ENCODE data around the gene PDSS2.

Gene PDSS2

DNA sequence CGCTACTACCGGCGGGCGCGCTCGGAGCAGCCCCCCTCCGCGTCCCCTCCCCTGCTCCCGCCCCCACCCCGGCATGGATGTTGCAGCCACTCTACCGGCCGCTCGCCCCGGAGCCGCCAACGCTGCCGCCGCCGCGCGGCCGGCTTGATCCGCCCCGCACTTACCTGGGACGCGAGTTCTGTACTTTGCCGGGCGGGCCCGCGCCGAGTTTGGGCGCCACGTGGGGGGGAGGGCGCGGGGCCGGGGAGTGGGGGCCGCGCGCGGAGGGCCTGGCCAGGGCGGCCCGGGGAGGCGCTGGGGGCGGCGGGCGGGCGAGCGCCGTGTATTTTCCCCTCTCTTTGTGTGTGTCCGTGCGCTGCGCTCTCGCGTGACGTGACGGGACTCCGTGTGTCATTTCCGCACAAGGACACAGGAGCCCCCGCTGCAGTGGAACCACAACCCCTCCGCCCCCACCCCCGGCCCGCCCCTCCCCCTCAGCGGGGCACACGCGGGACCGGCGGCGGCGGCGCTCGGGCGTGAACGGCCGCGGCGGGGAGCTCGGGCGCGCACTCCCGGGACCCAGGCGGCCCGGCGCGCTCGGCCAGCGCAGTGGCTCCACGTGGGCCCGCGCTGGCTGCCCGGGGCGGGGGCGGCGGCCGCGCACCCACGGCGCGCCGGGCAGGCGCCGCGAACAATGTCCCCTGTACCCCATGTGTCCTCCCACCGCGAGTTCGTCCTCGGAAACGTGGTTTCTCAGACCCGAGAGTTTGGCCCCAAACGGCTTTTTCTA, 344.3 kb downstream of the PDSS2 start, which contains the start of gene BEND3:
TSS of gene BEND3 (minus strand) at position 590 of the 769 bp plus-strand sequence. CDS start 16,230 bp downstream, outside the sequence.
- peak; percentile 30 for DNase-seq

DNA sequence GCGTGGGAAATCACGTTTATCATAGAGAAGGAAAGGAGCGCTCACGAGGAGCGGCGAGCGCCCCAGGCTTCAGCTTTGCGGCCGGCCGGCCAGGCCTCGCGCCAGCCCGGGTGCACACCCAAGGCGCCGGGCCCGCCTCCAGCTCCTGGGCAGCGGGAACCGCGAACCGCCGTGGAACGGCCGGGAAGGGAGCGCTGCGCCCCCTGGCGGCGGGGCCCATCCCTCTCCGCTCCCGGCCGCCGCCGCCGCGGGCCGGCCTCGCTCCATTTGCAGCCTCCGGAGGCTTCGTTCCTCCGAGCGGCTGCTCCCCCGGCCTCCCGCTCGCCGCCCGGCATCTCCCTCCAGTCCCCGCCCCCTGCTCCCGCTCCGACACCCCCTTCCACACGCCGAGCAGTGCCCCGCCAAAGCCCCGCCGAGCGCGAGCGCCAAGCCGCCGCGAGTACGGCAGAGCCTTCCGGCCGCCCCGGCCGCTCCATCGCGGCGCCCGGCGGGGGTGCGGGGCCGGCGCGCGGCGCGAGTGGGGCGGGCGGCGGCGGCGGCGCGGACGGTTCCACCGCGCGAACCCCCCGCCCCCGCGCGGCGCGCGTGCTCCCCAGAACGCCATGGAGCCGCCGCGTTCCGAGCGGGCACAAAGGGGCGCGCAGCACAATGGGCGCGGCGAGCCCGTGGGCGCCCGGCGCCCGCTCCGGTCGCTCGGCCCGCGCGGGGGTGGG, 345.0 kb downstream of the PDSS2 start:
- peak; percentile 87 for DNase-seq

DNA sequence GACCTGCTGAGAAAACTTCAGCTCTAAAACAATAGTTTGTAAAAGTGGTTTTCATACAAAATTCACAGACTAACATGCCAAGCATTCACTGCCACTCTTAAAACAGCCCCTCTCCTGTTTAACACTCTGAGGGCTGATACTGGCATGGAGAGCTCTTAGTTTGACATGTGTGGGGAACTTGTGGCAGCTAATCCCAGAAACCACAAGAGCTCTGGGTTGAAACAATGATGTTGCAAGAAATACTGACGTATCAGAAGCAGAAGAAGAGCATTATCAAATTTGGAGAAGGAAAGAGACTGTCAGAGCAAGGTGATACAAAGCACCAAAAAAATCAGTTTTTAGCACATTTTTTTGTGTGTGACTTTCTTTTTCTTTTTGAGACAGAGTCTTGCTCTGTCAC, 349.2 kb downstream of the PDSS2 start:
- DNase-seq, result no peak

DNA sequence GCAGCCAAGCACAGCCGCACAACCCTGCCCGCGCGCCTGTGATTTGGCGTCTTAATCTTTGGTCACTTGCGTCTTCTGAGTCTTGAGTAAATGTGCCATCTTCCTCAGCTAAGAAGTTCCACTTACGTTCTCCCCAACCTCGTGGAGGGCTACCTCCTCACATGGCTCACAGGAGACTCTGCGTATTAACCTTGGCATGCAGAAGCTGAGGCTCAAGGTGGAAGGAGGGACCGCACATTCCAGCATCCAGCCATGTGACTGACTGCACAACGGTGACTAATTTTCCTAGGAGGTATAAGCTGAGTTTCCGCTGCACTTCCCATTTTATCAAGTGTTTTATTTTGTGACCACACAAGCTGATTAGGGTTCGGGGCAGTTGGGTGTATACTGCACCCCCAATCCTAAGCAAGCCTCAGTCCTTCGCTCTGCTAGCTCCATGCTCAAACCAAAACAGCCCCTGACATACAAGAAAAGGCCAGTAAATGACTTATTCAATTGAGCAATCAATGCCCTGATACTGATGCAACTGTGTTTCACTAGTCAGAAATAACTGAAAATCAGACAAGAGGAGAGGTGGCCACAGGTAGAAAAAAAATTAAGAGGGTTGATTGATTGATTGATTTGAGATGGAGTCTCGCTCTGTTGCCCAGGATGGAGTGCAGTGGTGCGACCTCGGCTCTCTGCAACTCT, 351.0 kb downstream of the PDSS2 start:
- DNase-seq, result no peak

DNA sequence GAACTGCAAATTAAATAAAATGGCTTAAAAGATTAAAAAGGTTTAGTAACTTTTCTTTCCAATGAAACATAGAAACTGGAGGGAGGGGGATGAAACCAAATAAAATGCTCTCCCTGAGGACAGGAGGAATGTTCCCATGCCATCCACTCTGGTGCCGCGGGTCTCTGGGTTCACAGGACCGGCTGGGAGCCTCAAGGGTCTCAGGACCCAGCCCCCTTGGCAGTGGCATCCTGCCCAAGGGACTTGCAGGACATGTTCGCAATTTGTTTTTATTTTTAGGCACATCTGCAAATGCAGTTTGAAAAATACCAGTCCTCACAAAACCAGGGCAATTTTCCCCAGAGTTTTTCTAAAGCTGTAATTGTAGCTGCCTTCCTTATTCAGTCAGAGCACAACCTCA, 351.6 kb downstream of the PDSS2 start:
- no peak for DNase-seq

DNA sequence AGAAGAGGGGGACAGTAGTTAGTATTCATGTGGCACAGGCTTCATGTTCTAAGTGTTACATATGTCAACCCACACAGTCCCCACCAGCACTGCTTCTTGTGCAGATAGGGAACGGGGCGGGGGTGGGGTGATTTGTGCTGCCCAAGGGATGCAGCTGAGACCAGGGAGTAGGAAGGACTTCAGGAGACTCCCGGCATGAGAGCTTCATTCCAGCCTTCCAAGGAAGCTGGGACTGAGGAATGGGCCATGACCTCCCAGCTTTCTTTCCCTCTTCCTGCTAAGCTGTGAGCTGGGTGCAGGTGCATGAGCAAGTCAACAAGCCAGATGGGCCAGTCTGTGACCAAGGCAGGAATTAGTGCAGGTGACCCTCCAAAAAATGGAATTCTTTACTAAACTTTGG, 353.2 kb downstream of the PDSS2 start:
- DNase-seq, result no peak

DNA sequence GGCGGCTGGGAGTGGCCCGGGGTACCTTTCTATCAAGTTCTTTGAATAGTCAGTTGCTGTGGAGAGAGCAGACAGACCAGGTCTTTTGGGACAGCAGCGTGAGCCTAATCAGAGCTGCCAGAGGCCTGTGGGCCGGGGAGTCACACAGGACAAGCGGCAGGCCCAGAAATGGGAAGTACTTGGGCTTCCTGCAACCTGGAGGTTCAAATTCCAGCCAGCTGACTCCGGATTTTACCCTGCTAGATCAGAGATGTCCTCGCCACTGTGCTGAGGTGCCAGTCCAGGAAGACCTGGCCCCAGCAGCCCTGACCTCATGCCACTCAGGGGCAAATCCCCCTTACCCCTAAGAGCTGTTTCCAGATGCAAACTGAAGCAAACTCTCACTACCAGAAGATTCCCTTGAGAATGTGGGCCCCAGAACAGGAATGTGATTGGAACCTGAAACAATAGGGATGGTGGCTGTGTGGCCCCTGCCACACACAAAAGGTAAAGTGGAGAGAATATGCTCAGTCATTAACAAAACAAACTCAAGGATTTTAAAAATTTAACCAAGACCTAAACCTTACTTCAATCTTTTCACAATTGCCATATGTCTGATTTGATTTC, 353.8 kb downstream of the PDSS2 start:
- DNase-seq, result no peak

DNA sequence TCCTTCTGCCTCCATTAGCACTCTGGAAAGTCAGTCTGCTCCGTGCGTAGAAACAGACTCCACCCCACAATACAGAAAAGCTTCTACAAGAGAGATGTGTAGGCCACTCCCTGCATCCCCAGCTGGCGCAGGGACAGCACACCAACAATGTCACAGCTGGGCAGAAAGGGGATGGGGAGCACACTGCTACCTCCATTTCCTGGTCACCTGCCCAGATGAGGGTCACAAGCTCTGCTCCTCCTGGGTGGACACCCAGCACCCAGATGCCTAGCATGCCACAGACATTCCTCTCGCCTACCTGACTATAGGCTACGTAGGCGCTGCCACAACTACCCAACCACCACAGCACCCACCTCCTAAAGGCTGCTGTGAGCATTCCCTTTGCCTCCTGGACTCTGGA, 356.3 kb downstream of the PDSS2 start:
- no peak for DNase-seq
